Osteoblast (primary cell): Measurements from ENCODE around the gene ULK4. TPM values are rescaled to one million over a fixed set of nuclear protein-coding genes. Genes with fewer than 3 reads are reported as not detected.

Source experiments
- DNase-seq: peaks from one replicate; pipeline ENCODE4 v3.0.0; 2011; ENCODE audit warnings: low spot score, mixed read lengths; ENCODE audit not compliant: insufficient read length; ENCODE audit errors: missing footprints
- H2AFZ ChIP-seq: 2 replicates; pipeline ENCODE4 v1.6.0; 2011; ENCODE audit warnings: mild to moderate bottlenecking, low read length
- H3K27ac ChIP-seq: 2 replicates; pipeline ENCODE4 v1.5.1; 2011; ENCODE audit warnings: mild to moderate bottlenecking, low read depth, low read length, moderate library complexity
- H3K27me3 ChIP-seq: 2 replicates; pipeline ENCODE4 v1.6.0; 2012; ENCODE audit warnings: mild to moderate bottlenecking, control low read depth, inconsistent platforms, low read length, moderate library complexity; ENCODE audit not compliant: insufficient read depth
- H3K36me3 ChIP-seq: 2 replicates; pipeline ENCODE4 v1.5.1; 2011; ENCODE audit warnings: mild to moderate bottlenecking, low read length, control low read depth, moderate library complexity; ENCODE audit not compliant: insufficient read depth
- H3K4me1 ChIP-seq: 2 replicates; pipeline ENCODE4 v1.5.1; 2011; ENCODE audit warnings: mild to moderate bottlenecking, low read length, control low read depth, moderate library complexity; ENCODE audit not compliant: insufficient read depth
- H3K4me2 ChIP-seq: 2 replicates; pipeline ENCODE4 v1.6.0; 2011; ENCODE audit warnings: mild to moderate bottlenecking, low read length; ENCODE audit not compliant: insufficient read depth
- H3K4me3 ChIP-seq: fragments of 200-600 bp; sonication (generic); 3 replicates; pipeline ENCODE4 v1.5.1; 2012; ENCODE audit warnings: mild to moderate bottlenecking, low read length, inconsistent platforms; ENCODE audit not compliant: insufficient read depth
- H3K79me2 ChIP-seq: 2 replicates; pipeline ENCODE4 v1.6.0; 2012; ENCODE audit warnings: mild to moderate bottlenecking, low read length, control low read depth, inconsistent platforms; ENCODE audit not compliant: insufficient read depth
- H3K9me3 ChIP-seq: 2 replicates; pipeline ENCODE4 v1.5.1; 2011; ENCODE audit warnings: low read depth, low read length, control low read depth
- H4K20me1 ChIP-seq: 2 replicates; pipeline ENCODE4 v1.6.0; 2012; ENCODE audit warnings: mild to moderate bottlenecking, low read length, control low read depth; ENCODE audit not compliant: insufficient read depth
- total RNA-seq: library from RNA; depleted of rRNA; stranded (reverse); fragments of >200 nt; gene quantifications from 2 replicates; pipeline ENCODE4 v1.2.3, GENCODE V29; 2012
- TF ChIP-seq, protein P1 (sequence below): IDR thresholded peaks from 2 replicates; pipeline ENCODE4 v1.5.1; 2011; ENCODE audit warnings: mild to moderate bottlenecking, low read depth, low read length, moderate library complexity; ENCODE audit errors: extremely low read depth

Gene ULK4
- total RNA-seq, 1 donor: 20.6 TPM

DNA sequence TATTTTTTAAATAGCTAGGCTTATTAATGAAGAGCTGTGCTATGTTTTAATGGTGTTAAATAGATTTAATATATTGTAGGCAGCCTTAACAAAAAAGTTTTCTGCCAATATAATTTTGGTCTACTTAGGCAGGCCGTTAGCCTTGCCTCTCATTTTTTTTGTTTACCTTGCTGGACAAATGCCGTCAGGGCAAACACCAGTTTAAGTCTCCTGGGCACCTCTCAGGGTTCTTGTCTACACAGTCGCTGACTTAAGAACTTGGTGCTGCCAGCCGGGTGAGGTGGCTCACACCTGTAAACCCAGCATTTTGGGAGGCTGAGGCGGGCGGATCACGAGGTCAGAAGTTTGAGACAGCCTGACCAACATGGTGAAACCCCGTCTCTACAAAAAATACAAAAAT, 153.3 kb downstream of the ULK4 start:
- Histone ChIP-seq H3K27me3 (no peaks in the 10 kb centered on the region), H3K27ac (no peak overlapping the region), H3K4me1 (peaks cover 4% of the 10 kb centered on the region), H3K36me3 (no peaks in the 10 kb centered on the region), H4K20me1 (no peaks in the 10 kb centered on the region), H3K4me2 (no peak overlapping the region), H3K9me3 (no peaks in the 10 kb centered on the region), H3K79me2 (no peaks in the 10 kb centered on the region), H2AFZ (no peak overlapping the region), H3K4me3 (no peak overlapping the region)
- TF ChIP-seq, protein P1, sequence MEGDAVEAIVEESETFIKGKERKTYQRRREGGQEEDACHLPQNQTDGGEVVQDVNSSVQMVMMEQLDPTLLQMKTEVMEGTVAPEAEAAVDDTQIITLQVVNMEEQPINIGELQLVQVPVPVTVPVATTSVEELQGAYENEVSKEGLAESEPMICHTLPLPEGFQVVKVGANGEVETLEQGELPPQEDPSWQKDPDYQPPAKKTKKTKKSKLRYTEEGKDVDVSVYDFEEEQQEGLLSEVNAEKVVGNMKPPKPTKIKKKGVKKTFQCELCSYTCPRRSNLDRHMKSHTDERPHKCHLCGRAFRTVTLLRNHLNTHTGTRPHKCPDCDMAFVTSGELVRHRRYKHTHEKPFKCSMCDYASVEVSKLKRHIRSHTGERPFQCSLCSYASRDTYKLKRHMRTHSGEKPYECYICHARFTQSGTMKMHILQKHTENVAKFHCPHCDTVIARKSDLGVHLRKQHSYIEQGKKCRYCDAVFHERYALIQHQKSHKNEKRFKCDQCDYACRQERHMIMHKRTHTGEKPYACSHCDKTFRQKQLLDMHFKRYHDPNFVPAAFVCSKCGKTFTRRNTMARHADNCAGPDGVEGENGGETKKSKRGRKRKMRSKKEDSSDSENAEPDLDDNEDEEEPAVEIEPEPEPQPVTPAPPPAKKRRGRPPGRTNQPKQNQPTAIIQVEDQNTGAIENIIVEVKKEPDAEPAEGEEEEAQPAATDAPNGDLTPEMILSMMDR: no peak
- no peak for DNase-seq

DNA sequence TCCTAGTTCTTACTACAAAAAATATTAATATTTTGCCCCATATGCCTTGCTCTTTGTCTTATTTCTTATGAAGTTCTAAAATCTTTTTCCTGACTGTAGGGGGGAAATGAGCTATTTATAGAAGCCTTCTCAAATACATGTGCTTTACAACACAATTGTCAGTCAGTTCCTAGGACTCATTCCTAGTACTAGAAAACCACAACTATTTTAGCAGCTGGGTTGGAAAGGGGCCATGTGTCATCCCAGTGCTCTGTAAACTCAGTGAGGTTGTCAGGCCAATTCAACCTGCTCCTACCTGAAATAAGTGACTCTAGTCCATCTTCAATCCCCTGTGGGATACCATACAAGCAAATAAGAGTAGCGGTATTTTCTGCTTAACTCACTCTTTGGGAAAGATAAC, 153.8 kb downstream of the ULK4 start:
- peaks cover 4% of the 10 kb centered on the region for H3K4me1 ChIP-seq
- H3K27ac ChIP-seq: no peak overlapping the region
- DNase-seq: peak; percentile 36
- H3K79me2 ChIP-seq: no peaks in the 10 kb centered on the region
- no peak overlapping the region for H2AFZ ChIP-seq
- H4K20me1 ChIP-seq: no peaks in the 10 kb centered on the region
- no peak overlapping the region for H3K4me3 ChIP-seq
- no peaks in the 10 kb centered on the region for H3K9me3 ChIP-seq
- H3K36me3 ChIP-seq: no peaks in the 10 kb centered on the region
- H3K27me3 ChIP-seq: no peaks in the 10 kb centered on the region
- H3K4me2 ChIP-seq: no peak overlapping the region
- TF ChIP-seq, protein P1: no peak

DNA sequence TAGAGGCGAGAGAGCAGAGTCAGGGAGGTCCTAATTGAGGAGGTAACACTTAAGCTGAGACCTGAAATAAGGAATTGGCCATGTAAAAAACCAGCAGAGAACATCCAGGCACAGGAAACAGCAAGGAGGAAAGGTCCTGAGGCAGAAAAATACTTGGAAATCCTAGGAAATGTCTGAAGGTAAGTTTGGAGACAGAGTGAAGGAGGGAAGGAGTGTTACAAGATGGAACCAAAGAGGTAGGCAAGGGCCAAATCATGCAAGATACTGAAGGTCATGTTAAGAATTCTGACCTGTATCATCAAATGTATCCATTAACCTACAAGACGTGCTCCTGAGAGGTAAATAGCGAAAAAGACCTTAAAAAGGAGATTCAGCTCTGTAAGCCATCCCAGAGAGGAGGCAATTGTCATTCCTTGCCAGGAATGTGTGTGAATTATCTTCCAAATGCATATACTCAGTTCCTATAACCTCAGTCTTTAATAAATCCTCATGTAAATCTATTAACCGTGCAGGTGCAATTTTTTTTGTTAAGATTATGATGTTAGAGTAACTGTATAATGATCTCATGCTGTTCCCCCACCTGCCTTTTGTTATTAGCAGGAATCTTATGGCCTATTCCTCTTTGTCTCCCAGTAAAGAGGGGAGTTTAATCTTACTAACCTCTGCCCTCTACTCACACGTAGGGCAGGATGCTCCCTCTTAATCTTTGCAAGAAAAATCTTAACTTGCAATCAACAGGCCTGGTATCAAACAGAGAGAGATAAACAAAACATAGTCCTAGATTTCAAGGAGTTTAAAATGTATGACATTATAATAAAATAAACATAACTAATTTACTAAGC, 166.9 kb downstream of the ULK4 start:
- H3K27me3 ChIP-seq: no peaks in the 10 kb centered on the region
- H3K79me2 ChIP-seq: no peaks in the 10 kb centered on the region
- no peak for DNase-seq
- no peak overlapping the region for H3K4me3 ChIP-seq
- H4K20me1 ChIP-seq: no peaks in the 10 kb centered on the region
- H2AFZ ChIP-seq: no peak overlapping the region
- H3K4me1 ChIP-seq: no peaks in the 10 kb centered on the region
- H3K9me3 ChIP-seq: no peaks in the 10 kb centered on the region
- no peak overlapping the region for H3K4me2 ChIP-seq
- TF ChIP-seq, protein P1: no peak
- no peak overlapping the region for H3K27ac ChIP-seq
- H3K36me3 ChIP-seq: no peaks in the 10 kb centered on the region

DNA sequence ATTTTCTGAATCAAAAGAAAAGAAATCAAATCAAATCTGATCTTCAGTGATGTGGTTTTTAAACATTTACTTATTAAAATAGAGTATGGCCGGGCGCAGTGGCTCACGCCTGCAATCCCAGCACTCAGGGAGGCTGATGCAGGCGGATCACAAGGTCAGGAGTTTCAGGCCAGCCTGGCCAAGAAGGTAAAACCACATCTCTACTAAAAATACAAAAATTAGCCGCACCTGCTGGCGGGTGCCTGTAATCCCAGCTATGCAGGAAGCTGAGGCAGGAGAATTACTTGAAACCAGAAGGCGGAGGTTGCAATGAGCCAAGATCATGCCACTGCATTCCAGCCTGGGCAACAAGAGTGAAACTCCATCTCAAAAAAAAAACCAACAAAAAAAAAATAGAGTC, 169.1 kb downstream of the ULK4 start:
- Histone ChIP-seq H3K36me3 (no peaks in the 10 kb centered on the region), H4K20me1 (no peaks in the 10 kb centered on the region), H3K9me3 (no peaks in the 10 kb centered on the region), H3K4me1 (no peaks in the 10 kb centered on the region), H3K27me3 (no peaks in the 10 kb centered on the region), H3K27ac (no peak overlapping the region), H2AFZ (no peak overlapping the region), H3K4me2 (no peak overlapping the region), H3K79me2 (no peaks in the 10 kb centered on the region), H3K4me3 (no peak overlapping the region)
- TF ChIP-seq, protein P1: no peak
- no peak for DNase-seq
